A549 treated with Mapracorat at 1 μM for 4 hours (cell line): ENCODE measurements around the gene NUDT7. TPM values are rescaled to one million over a fixed set of nuclear protein-coding genes. Genes with fewer than 3 reads are reported as not detected.

Experiments used
- total RNA-seq: library from RNA; stranded (reverse); fragments of 200-300 nt; extraction: Qiagen RNA extraction; gene quantifications from 5 replicates; pipeline ENCODE4 v1.2.3, GENCODE V29; 2022

NUDT7 gene
- total RNA-seq, result 4.9 to 5.2 TPM (median 5.1 TPM) in 5 replicates

GRCh38 chr16:77722309-77723107, at the start of gene NUDT7:
TSS of gene NUDT7 (plus strand) at chr16:77722514. CDS start at chr16:77722583, 69 bp downstream.

GRCh38 chr16:77788181-77789084, 66.1 kb downstream of the NUDT7 start, which contains the start of gene VAT1L:
TSS of gene VAT1L (plus strand) at chr16:77788564. CDS start at chr16:77788683, 119 bp downstream.

Other genes starting within 250 kb of the NUDT7 start
- not detected in 5 replicates for gene VAT1L, start 66.0 kb downstream of the NUDT7 start, total RNA-seq